ENCODE measurements around the gene SUSD4. TPM values are rescaled to one million over a fixed set of nuclear protein-coding genes. Genes with fewer than 3 reads are reported as not detected.

Gene SUSD4
- total RNA-seq, 2 donors from 2014 or later: 10.7 to 26.7 TPM

GRCh38 chr1:223175032-223175431 is 188.9 kb downstream of the SUSD4 start:
- Histone ChIP-seq H3K27me3 (replicated peaks; ENCODE audit: insufficient read depth) (no peaks in the 10 kb centered on the region), H3K27ac (no peak overlapping the region), H3K4me3 (no peak overlapping the region), H3K36me3 (no peaks in the 10 kb centered on the region), H3K4me1 (replicated peaks) (no peaks in the 10 kb centered on the region), H3K9me3 (no peaks in the 10 kb centered on the region)
- DNase-seq (ENCODE audit: low spot score): no peak
- intact Hi-C loops (cut with DNase I): no loop called here
- TF ChIP-seq POLR2A (IDR thresholded peaks at IDR 0.05) (no peak), POLR2AphosphoS5 (IDR thresholded peaks at IDR 0.05) (no peak), CTCF (IDR thresholded peaks at IDR 0.05) (peak in 3 of 4 experiments; percentile 16 to 23 (median 23))
- 51% methylated on average over 4 of the region's 4 CpGs for WGBS

Small RNA genes within 50 kb of the gene (small RNA-seq; reads per million reads assigned to genes)
- 0 reads per million in 2 donors for gene RNU4-57P

Other genes starting within 250 kb of the SUSD4 start
- 10 to 100 TPM in 1 of 2 donors, 1 to 10 TPM in 1; 7.4 to 14.2 TPM for gene TLR5, start 220.9 kb downstream of the SUSD4 start, total RNA-seq
- gene CCDC185, start 29.2 kb upstream of the SUSD4 start, total RNA-seq: 1 to 10 TPM in 1 of 2 donors, not detected in 1; 2.7 TPM

Measured in prostate gland (tissue), 2 donors.